HUDEP-2 (cell line): ENCODE results near the gene GHR.
A peak's percentile ranks its signal among the peaks of the same experiment; 100 is the strongest.

ENCODE experiments used
- DNase-seq, 76 experiments: peaks; one replicate each; lab custom pipeline; 2025; ENCODE audit not compliant: unreplicated experiment in 76 of 76; lab: John Stamatoyannopoulos, UW

The GHR gene

GRCh38 chr5:42514754-42515153 lies 91.5 kb downstream of the GHR start:
- DNase-seq, result peak in 10 of 76 experiments; percentile 1 to 14 (median 3)

- no peak for DNase-seq
Measured at GRCh38 chr5:42515504-42515903, 92.3 kb downstream of the GHR start.

DNA sequence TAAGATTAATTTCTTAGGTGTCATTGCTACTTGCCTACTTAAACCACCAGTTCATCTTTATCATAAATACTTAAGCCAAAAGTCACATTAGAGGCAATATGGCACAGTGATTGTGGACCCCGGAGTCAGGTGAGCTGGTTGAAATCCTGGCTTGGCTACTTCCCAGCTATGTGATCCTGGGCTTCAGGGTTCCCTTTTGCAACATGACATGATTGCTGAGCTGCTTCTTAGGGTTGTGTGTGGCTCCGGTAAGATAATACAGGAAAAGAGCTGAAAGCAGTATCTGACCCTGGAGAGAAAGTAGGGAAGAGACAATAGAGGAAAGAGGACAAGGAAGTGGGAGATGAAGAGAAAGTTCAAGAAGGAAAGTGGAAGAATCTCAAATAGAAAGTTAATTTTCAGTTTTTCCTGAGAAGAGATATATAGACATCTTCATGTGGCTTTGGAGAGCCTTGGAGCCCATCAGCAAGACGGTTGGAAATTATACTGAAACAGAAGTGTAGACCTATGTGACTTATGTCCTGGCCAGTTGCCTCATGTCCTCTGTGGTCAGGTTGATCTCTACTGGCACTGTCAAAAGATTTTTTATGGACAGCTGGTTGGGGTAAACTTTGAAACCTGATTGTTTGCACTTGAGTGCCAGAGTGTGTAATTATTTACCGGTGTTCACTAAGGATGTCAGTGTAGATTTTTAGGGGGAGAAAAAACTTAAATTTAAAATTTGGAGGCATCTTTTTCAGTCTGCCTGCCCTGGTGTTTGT lies 93.2 kb downstream of the GHR start:
- no peak for DNase-seq

GRCh38 chr5:42517164-42517563 lies 93.9 kb downstream of the GHR start:
- DNase-seq, result no peak

GRCh38 chr5:42518595-42519221 lies 95.5 kb downstream of the GHR start:
- no peak for DNase-seq

DNA sequence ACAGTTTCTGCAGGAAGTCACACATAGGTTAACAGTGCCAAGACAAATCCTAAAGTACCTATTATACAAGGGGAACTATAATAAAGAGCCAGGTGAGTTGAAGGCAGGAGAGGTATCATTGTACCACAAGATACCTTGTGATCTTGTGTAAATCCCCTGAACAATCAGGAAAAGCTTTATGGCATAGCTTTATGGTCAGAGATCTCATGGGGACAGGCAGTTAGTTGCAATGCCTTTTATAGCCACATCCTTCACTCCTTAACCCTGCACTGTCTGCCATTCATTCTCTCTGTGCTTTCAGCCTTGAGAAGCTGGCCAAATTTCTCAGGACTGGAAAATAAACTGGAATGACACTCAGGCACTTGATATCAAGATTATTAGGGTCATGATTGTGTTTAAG lies 97.0 kb downstream of the GHR start:
- no peak for DNase-seq

GRCh38 chr5:42520957-42521356 lies 97.7 kb downstream of the GHR start:
- no peak for DNase-seq

DNA sequence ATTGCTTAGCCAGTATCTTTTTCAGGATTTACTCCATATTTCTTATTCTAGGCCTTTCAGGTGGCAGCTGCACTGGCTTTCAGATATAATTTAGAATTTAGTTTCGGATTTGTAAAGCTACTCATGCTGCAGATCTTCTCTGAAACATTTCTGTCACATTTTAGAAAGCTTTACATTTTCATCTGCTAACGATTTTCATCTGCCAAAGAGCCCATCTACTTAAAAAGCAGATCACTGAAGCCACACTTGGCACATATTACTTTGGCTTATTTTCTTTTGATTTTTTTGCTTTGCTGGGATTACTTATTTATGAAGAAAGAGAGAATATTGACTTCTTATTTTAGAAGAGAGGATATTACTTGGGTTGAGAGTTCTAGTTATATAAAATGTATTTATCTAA lies 98.2 kb downstream of the GHR start:
- no peak for DNase-seq

DNA sequence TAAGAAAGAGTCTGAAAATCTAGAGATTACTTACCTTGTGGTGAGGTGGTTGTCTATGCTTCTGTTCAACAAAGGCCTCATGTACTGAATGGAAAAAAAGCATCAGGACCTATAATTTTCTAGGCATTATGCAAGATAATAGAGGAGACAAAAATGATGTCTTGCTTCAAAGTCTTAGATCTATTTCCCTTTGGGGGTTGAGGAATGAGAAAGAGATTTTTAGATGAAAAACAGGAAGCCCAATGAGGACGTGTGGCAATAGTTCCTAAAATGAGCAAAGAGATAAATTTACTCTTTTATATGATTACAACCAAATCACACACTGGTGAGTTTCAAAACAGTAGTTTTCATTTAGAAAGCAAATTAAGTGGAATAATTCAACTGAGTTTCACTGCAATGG lies 99.5 kb downstream of the GHR start:
- DNase-seq, result no peak

GRCh38 chr5:42526179-42526578 lies 102.9 kb downstream of the GHR start:
- DNase-seq, result no peak

GRCh38 chr5:42531611-42532010 lies 108.4 kb downstream of the GHR start:
- no peak for DNase-seq

GRCh38 chr5:42542106-42542505 lies 118.9 kb downstream of the GHR start:
- no peak for DNase-seq

- no peak for DNase-seq
Measured at GRCh38 chr5:42543774-42544173, 120.5 kb downstream of the GHR start.

DNA sequence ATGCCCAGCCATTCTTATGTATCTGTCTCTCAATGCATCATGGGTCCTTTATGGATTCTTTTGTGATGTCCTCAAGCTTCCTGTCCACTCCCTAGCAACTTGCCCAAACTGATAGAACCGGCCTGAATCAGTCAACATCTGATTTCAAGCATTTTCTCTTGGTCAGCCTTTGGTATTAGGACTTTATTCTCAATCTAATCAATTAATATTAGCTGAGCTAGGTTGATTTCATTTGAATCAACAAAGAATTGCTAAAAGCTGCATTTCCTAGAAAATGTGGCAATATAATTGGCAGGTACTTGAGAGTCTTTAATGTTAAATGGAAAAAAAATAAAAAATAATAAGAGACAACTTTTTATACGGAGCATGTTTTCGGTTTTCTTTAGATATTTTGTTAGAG lies 121.8 kb downstream of the GHR start:
- DNase-seq, result no peak

DNA sequence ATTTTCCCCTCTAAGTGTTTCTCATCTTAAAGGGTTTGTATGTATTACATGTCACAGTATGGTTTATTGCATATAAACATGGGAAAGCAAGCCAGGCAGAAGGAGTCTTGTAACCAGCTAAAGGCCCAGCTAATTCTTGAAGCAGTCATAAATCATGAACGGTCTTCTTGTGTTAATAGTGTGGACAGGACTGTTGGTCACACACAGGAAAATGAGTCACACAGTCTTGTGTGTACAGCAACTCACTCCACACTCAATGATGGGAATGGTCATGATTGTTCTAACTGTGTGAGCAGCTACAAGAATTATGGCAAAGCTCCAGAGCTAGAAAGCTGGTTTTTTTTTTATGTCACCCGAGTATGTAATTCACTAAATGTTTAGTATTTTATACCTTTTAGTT lies 123.9 kb downstream of the GHR start:
- DNase-seq, result no peak

- no peak for DNase-seq
Measured at GRCh38 chr5:42547894-42548293, 124.7 kb downstream of the GHR start.

DNA sequence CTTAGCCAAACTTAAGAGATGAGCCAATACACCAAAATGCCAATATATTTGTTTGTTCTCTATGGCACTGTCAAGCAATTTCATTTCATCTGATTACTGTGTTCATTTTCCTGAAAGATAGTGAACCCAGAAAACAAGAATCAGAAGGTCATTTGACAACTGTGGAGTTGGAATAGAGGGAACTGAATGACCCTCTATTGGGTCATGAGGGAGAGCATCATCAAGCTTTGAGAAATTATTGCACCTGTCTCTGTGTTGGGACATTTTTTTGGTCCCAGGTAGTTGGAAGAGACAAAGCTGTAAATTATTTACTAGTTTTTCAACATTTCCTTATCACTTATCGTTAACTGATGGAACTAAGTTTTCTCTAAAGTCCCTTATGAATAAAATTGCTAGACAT lies 129.4 kb downstream of the GHR start:
- no peak for DNase-seq

GRCh38 chr5:42553461-42553860 lies 130.2 kb downstream of the GHR start:
- DNase-seq, result no peak

DNA sequence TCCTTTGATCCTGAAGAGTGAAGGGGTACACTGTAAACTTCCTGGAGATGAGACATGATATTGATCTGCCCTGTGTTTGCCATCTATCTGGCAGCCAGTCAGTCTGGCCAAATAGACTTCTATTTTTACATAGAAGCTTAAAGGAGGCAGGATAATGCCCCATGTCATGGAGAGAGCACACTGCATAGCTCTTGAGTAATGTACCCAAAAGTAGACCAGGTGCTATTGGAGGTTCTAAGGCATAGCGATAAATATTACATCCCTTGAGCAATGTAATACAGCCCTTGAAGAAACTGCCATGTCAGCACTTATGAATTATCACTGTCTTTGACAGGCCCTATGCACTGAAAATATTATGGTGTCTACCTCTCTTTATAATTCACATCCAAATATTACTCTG lies 131.8 kb downstream of the GHR start:
- no peak for DNase-seq

DNA sequence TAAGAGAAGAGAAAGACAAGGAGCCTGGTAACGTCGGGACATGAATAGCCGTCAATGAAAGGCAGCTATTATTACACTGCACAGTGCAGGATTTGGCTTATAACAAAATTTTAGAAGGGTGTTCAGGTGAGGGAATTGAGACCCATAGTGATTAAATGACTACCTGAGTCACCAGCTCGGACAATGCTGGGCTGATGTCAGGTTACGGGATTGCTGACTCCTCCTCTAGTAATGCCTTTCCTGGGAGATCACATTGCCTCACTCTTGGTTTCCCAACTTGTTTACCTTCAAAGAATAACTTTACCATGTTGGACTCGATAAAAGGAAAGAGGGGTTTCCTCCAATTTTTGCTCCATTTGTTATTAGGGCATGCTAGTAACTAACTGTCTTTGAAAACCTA lies 132.6 kb downstream of the GHR start:
- no peak for DNase-seq

DNA sequence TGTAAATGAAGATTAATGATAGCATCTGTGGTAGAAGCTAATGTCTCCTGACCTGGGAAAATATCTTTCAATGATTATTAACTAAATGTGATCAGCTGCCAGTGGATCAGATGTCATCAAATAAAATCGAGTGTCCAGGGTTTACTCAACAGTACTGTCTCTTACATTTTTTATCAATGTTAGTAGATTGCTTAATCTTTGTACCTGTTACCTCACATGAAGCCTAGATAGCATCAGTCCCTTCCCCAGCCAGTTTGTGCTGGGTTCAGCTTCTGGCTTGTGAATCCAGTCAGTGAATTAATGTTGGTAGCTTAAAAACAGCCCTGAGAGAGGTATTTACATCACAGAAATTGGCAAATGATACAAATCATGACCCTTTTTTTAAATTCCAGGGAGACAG lies 134.4 kb downstream of the GHR start:
- DNase-seq, result no peak

DNA sequence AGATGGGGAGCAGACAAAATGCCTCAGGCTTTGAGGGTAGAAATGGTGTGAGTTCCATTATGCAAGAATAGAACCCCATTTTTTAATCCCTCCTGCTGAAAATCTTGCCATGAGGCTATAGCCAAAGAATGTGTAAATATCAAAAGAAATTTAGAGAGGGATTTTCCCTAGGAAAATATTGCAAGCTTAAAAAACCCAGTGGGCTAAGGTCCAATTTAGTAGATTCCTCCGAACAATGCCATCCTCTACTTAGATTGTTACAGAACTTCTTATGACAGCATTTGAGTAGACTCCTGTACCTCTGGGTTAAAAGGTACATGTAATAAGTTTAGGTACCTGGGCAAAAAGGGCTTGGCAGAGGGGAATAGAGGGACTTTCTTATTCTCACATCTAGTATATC lies 138.4 kb downstream of the GHR start:
- no peak for DNase-seq
